Upper lobe of left lung (tissue), 6 donors: ENCODE results near the gene SMIM44. TPM values are rescaled to one million over a fixed set of nuclear protein-coding genes. Genes with fewer than 3 reads are reported as not detected.

ENCODE experiments used
- ATAC-seq, 2 donors: fragments of 200-7000 bp; cut with Tn5 transposase; one replicate each; pipeline ENCODE4 v1.9.1; 2022; ENCODE audit warnings: mild to moderate bottlenecking in 2 of 2, moderate library complexity in 2 of 2; ENCODE audit not compliant: low FRiP score in 2 of 2
- DNase-seq, 2 donors: peaks; one replicate each; pipeline ENCODE4 v3.0.0-alpha.2; 2019 to 2020
- H3K27ac ChIP-seq, 4 donors: fragments of 200-600 bp; sonication (generic); one replicate each; pipeline ENCODE4 v1.5.1; 2016 to 2019
- H3K27me3 ChIP-seq, 4 donors: fragments of 200-600 bp; sonication (generic); one replicate each; pipeline ENCODE4 v1.5.1; 2017 to 2019
- H3K36me3 ChIP-seq, 4 donors: fragments of 200-600 bp; sonication (generic); one replicate each; pipeline ENCODE4 v1.5.1; 2016 to 2019
- H3K4me1 ChIP-seq, 4 donors: fragments of 200-600 bp; sonication (generic); one replicate each; pipeline ENCODE4 v1.5.1; 2018 to 2019
- H3K4me3 ChIP-seq, 4 donors: fragments of 200-600 bp; sonication (generic); one replicate each; pipeline ENCODE4 v1.5.1; 2017 to 2019; ENCODE audit warnings: mild to moderate bottlenecking in 2 of 4, moderate library complexity in 1 of 4
- H3K9me3 ChIP-seq, 4 donors: fragments of 200-600 bp; sonication (generic); one replicate each; pipeline ENCODE4 v1.5.1; 2018 to 2019
- CTCF ChIP-seq, 6 experiments: fragments of 450-650 bp in 4 of 6; fragments of 200-600 bp in 2 of 6; sonication (generic) in 2 of 6; IDR thresholded peaks; one replicate each; pipeline ENCODE4 v1.5.1; 2016 to 2019; ENCODE audit warnings: antibody characterized with exemption in 6 of 6
- EP300 ChIP-seq, 4 donors: sonication (generic); formaldehyde crosslinking; IDR thresholded peaks; one replicate each; pipeline ENCODE4 v1.5.1; 2017; ENCODE audit warnings: antibody characterized with exemption in 4 of 4, control low read depth in 2 of 4
- POLR2A ChIP-seq, 4 donors: fragments of 450-650 bp; IDR thresholded peaks; one replicate each; pipeline ENCODE4 v1.5.1; 2016 to 2017; ENCODE audit warnings: antibody characterized with exemption in 4 of 4, mild to moderate bottlenecking in 2 of 4
- POLR2AphosphoS5 ChIP-seq, 2 donors: sonication (generic); formaldehyde crosslinking; IDR thresholded peaks; one replicate each; pipeline ENCODE4 v1.5.1; 2017; ENCODE audit warnings: antibody characterized with exemption in 2 of 2
- WGBS, 2 donors: methylation state at CpG; one replicate each; pipeline ENCODE4 v1.1.5; 2017 to 2018; 5-methylcytosine and 5-hydroxymethylcytosine counted together
- total RNA-seq, 6 donors: library from RNA; depleted of rRNA in 4 of 6; stranded (reverse); fragments of >200 nt in 4 of 6; gene quantifications; one replicate each; pipeline versions ENCODE4 v1.1.0 to v1.2.1, GENCODE V29; 2016 to 2021
- donor health status: DM: no; HTN: no; CAD: no; lungs with moderate emphysema.
- donor health status: DM: no; HTN: yes; CAD: no; lungs with severe emphysema.

The SMIM44 gene
- total RNA-seq, 6 donors from 2014 or later: not detected

GRCh38 chr19:3496392-3497273 is 13.4 kb upstream of the SMIM44 start:
- Histone ChIP-seq H3K4me3 (no peak overlapping the region), H3K9me3 (no peaks in the 10 kb centered on the region), H3K27ac (no peak overlapping the region), H3K4me1 (peaks cover 8 to 21% (median 13%) of the 10 kb centered on the region in 4 donors), H3K36me3 (peaks cover 4 to 51% (median 42%) of the 10 kb centered on the region in 4 donors), H3K27me3 (no peaks in the 10 kb centered on the region)
- TF ChIP-seq POLR2A (IDR thresholded peaks at IDR 0.05): no peak
- TF ChIP-seq CTCF (IDR thresholded peaks at IDR 0.05): no peak
- TF ChIP-seq POLR2AphosphoS5 (IDR thresholded peaks at IDR 0.05): no peak
- no peak for TF ChIP-seq EP300 (IDR thresholded peaks at IDR 0.05)
- 95 to 96% methylated on average over 24 to 29 of the region's 32 CpGs for WGBS, 2 donors
- no peak for ATAC-seq
- peak in 1 of 2 donors; percentile 72 for DNase-seq

DNA sequence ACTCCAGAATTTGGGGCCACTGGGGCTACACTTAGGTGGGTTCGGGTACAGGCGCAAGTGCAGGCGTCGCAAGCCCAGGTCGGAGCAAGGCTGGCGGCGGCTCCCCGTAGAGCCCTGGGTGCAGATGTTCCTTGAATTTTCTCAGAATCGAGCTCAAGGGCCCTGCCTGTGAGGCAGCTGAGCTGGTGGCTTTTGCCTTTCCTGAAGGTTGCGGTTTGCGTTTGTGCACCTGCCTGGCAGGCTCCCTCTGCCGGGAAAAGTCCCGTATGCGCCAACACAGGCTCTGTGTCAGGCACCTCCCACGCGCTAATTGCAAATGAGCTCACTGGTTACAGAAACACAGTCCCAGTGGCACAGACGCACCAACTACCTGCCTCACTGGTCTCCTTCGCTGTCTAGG is 11.3 kb upstream of the SMIM44 start:
- H3K4me1 ChIP-seq: peaks cover 2 to 10% (median 6%) of the 10 kb centered on the region in 4 donors
- TF ChIP-seq POLR2AphosphoS5 (IDR thresholded peaks at IDR 0.05) (no peak), EP300 (IDR thresholded peaks at IDR 0.05) (no peak), CTCF (IDR thresholded peaks at IDR 0.05) (no peak), POLR2A (IDR thresholded peaks at IDR 0.05) (no peak)
- H3K36me3 ChIP-seq: peaks cover 4 to 67% (median 53%) of the 10 kb centered on the region in 4 donors
- no peak overlapping the region for H3K27ac ChIP-seq
- WGBS, 2 donors: 94 to 97% methylated on average over 18 of the region's 18 CpGs
- no peak overlapping the region for H3K4me3 ChIP-seq
- H3K27me3 ChIP-seq: no peaks in the 10 kb centered on the region
- DNase-seq (peak in 1 of 2 donors; percentile 61), ATAC-seq (no peak)
- H3K9me3 ChIP-seq: no peaks in the 10 kb centered on the region

DNA sequence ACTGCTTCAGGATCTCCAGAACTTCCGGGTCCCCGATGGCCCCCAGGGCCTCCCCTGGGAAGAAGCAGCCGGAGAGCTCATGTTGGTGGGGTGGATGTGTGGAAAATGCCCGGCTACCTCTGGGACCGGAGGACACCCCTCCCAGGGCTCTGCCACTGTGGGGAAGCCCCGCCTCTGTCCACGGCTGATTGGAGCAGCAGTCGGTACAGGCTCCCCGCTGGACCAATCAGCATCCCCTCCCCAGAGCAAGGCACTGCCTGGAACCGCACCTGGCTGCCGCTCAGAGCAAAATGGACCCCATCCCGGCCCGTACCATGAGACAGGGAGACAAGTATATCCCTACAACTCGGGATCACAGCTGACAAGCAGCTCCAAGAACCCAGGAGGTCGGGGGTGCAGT is 10.8 kb upstream of the SMIM44 start:
- whole genome bisulfite sequencing, 2 donors: 83 to 89% methylated on average over 10 to 15 of the region's 15 CpGs
- TF ChIP-seq EP300 (IDR thresholded peaks at IDR 0.05) (no peak), POLR2AphosphoS5 (IDR thresholded peaks at IDR 0.05) (no peak), CTCF (IDR thresholded peaks at IDR 0.05) (no peak), POLR2A (IDR thresholded peaks at IDR 0.05) (no peak)
- Histone ChIP-seq H3K4me3 (no peak overlapping the region), H3K27ac (no peak overlapping the region), H3K4me1 (peaks cover 0 to 5% (median under 1%) of the 10 kb centered on the region in 4 donors), H3K27me3 (no peaks in the 10 kb centered on the region), H3K36me3 (peaks cover 4 to 67% (median 53%) of the 10 kb centered on the region in 4 donors), H3K9me3 (no peaks in the 10 kb centered on the region)
- peak in 1 of 2 donors; percentile 37 for ATAC-seq
- DNase-seq: peak in 1 of 2 donors; percentile 72

- peaks cover 0 to under 1% (median 0%) of the 10 kb centered on the region in 4 donors for H3K4me1 ChIP-seq
- no peaks in the 10 kb centered on the region for H3K9me3 ChIP-seq
- H3K36me3 ChIP-seq: peaks cover 4 to 67% (median 53%) of the 10 kb centered on the region in 4 donors
- TF ChIP-seq CTCF (IDR thresholded peaks at IDR 0.05) (no peak), EP300 (IDR thresholded peaks at IDR 0.05) (no peak), POLR2AphosphoS5 (IDR thresholded peaks at IDR 0.05) (no peak), POLR2A (IDR thresholded peaks at IDR 0.05) (no peak)
- H3K27me3 ChIP-seq: no peaks in the 10 kb centered on the region
- H3K27ac ChIP-seq: no peak overlapping the region
- 93 to 96% methylated on average over 10 to 14 of the region's 14 CpGs for WGBS, 2 donors
- ATAC-seq: no peak
- no peak for DNase-seq
- no peak overlapping the region for H3K4me3 ChIP-seq
These were observed 10.4 kb upstream of the SMIM44 start for GRCh38 chr19:3493651-3494050.
